SU-DHL-6 (cell line): ENCODE results near the gene INPPL1.

Experiments used
- CTCF ChIP-seq: fragments of 200-600 bp; sonication (generic); IDR thresholded peaks from one replicate; pipeline ENCODE4 v1.5.1; 2017; ENCODE audit warnings: antibody characterized with exemption, mild to moderate bottlenecking, low read length, moderate library complexity; ENCODE audit not compliant: insufficient read depth, poor library complexity, severe bottlenecking
- EZH2phosphoT487 ChIP-seq: fragments of 200-600 bp; sonication (generic), shearing (Covaris generic); conservative IDR thresholded peaks from 2 replicates; pipeline ENCODE4 v1.6.1; 2018; ENCODE audit warnings: mild to moderate bottlenecking, antibody characterized with exemption, low read length, moderate library complexity, mixed read lengths

- no peak for TF ChIP-seq CTCF
- TF ChIP-seq EZH2phosphoT487: no peak
These were observed 4.9 kb downstream of the INPPL1 start for GRCh38 chr11:72229336-72229924.
